GM23338 (cell line): ENCODE results near the gene LRRC8B. TPM values are rescaled to one million over a fixed set of nuclear protein-coding genes. Genes with fewer than 3 reads are reported as not detected.

Experiments
- ATAC-seq: fragments of 200-7000 bp; cut with Tn5 transposase; 3 replicates; pipeline ENCODE4 v1.9.1; 2020
- DNase-seq: peaks from one replicate; pipeline ENCODE4 v3.0.0-alpha.2; 2015; ENCODE audit warnings: low spot score
- H2AFZ ChIP-seq: fragments of 200-600 bp; sonication (generic); 2 replicates; pipeline ENCODE4 v1.8.0; 2016; ENCODE audit warnings: antibody characterized with exemption, mild to moderate bottlenecking, moderate library complexity
- H3F3A ChIP-seq: fragments of 200-600 bp; sonication (generic); replicated peaks from 2 replicates; pipeline ENCODE4 v1.8.0; 2017; ENCODE audit warnings: antibody characterized with exemption, mixed run types, low read depth
- H3K27ac ChIP-seq: fragments of 200-600 bp; sonication (generic); 2 replicates; pipeline ENCODE4 v1.6.1; 2016; ENCODE audit warnings: low read depth
- H3K27me3 ChIP-seq: fragments of 200-600 bp; sonication (generic); 2 replicates; pipeline ENCODE4 v1.8.0; 2016; ENCODE audit warnings: mild to moderate bottlenecking, mixed run types, moderate library complexity; ENCODE audit not compliant: insufficient read depth
- H3K36me3 ChIP-seq: fragments of 200-600 bp; sonication (generic); 2 replicates; pipeline ENCODE4 v1.8.0; 2016; ENCODE audit warnings: mild to moderate bottlenecking; ENCODE audit not compliant: insufficient read depth
- H3K4me1 ChIP-seq: fragments of 200-600 bp; sonication (generic); 2 replicates; pipeline ENCODE4 v1.8.0; 2016; ENCODE audit warnings: mild to moderate bottlenecking, moderate library complexity; ENCODE audit not compliant: insufficient read depth
- H3K4me2 ChIP-seq: fragments of 200-600 bp; sonication (generic); 2 replicates; pipeline ENCODE4 v1.7.1; 2017; ENCODE audit warnings: mixed run types
- H3K4me3 ChIP-seq: fragments of 200-600 bp; sonication (generic); 2 replicates; pipeline ENCODE4 v1.6.1; 2016; ENCODE audit warnings: mixed run types
- H3K79me2 ChIP-seq: fragments of 200-600 bp; sonication (generic); replicated peaks from 2 replicates; pipeline ENCODE4 v1.8.0; 2017; ENCODE audit warnings: mild to moderate bottlenecking; ENCODE audit not compliant: insufficient read depth
- H3K9me2 ChIP-seq: fragments of 200-600 bp; sonication (generic); 2 replicates; pipeline ENCODE4 v1.8.0; 2017; ENCODE audit not compliant: insufficient read depth
- H4K20me1 ChIP-seq: fragments of 200-600 bp; sonication (generic); replicated peaks from 2 replicates; pipeline ENCODE4 v1.8.0; 2017; ENCODE audit warnings: mild to moderate bottlenecking; ENCODE audit not compliant: insufficient read depth
- H3K27ac Mint-ChIP-seq: 2 replicates; pipeline ENCODE4 v1.8.0; 2020; ENCODE audit warnings: inconsistent platforms, mild to moderate bottlenecking, moderate library complexity, mixed read lengths
- H3K27me3 Mint-ChIP-seq: 3 replicates; pipeline ENCODE4 v1.8.0; 2022; ENCODE audit warnings: low read depth, mild to moderate bottlenecking, moderate library complexity, mixed read lengths, inconsistent platforms; ENCODE audit not compliant: insufficient read depth, poor library complexity
- H3K36me3 Mint-ChIP-seq: 3 replicates; pipeline ENCODE4 v1.8.0; 2021; ENCODE audit warnings: low read depth, mild to moderate bottlenecking, inconsistent platforms, moderate library complexity, mixed read lengths
- H3K4me1 Mint-ChIP-seq: 3 replicates; pipeline ENCODE4 v1.8.0; 2020; ENCODE audit warnings: mild to moderate bottlenecking, inconsistent platforms, mixed read lengths
- H3K4me3 Mint-ChIP-seq: 3 replicates; pipeline ENCODE4 v1.8.0; 2021; ENCODE audit warnings: moderate library complexity, mild to moderate bottlenecking, inconsistent platforms, mixed read lengths
- H3K9me3 Mint-ChIP-seq: 3 replicates; pipeline ENCODE4 v1.8.0; 2020; ENCODE audit warnings: moderate library complexity, mild to moderate bottlenecking, inconsistent platforms, mixed read lengths
- CREB1 ChIP-seq: fragments of 250-450 bp; sonication (Bioruptor Pico); IDR thresholded peaks from 2 replicates; pipeline ENCODE4 v1.5.0; 2020; ENCODE audit warnings: low read depth, mild to moderate bottlenecking, moderate library complexity
- CTCF ChIP-seq, 2 experiments: fragments of 200-600 bp in 1 of 2; sonication (generic) in 1 of 2; conservative IDR thresholded peaks; 2 replicates each; pipeline versions ENCODE4 v1.5.1 to v1.6.1; 2016 to 2017; ENCODE audit warnings: antibody characterized with exemption in 2 of 2, low read depth in 2 of 2, mild to moderate bottlenecking in 2 of 2, moderate library complexity in 1 of 2
- ETS1 ChIP-seq: IDR thresholded peaks from 2 replicates; pipeline ENCODE4 v1.6.1; 2016; ENCODE audit warnings: antibody characterized with exemption
- EZH2 ChIP-seq: fragments of 200-600 bp; sonication (generic); IDR thresholded peaks from one replicate; pipeline ENCODE4 v1.8.0; 2017; ENCODE audit warnings: antibody characterized with exemption, mild to moderate bottlenecking, low read depth; ENCODE audit not compliant: unreplicated experiment
- EZH2phosphoT487 ChIP-seq: fragments of 200-600 bp; sonication (generic); IDR thresholded peaks from one replicate; pipeline ENCODE4 v1.8.1; 2018; ENCODE audit warnings: antibody characterized with exemption; ENCODE audit not compliant: unreplicated experiment
- JUNB ChIP-seq: IDR thresholded peaks from one replicate; pipeline ENCODE4 v1.6.1; 2016; ENCODE audit warnings: antibody characterized with exemption; ENCODE audit not compliant: unreplicated experiment
- NANOG ChIP-seq: IDR thresholded peaks from 2 replicates; pipeline ENCODE4 v1.6.1; 2016; ENCODE audit warnings: antibody characterized with exemption, borderline replicate concordance
- POLR2AphosphoS5 ChIP-seq: IDR thresholded peaks from 2 replicates; pipeline ENCODE4 v1.6.1; 2016; ENCODE audit warnings: antibody characterized with exemption, low read depth
- REST ChIP-seq: IDR thresholded peaks from one replicate; pipeline ENCODE4 v1.6.1; 2018; ENCODE audit warnings: antibody characterized with exemption; ENCODE audit not compliant: unreplicated experiment
- STAT1 ChIP-seq: IDR thresholded peaks from one replicate; pipeline ENCODE4 v1.6.1; 2016; ENCODE audit warnings: antibody characterized with exemption; ENCODE audit not compliant: unreplicated experiment
- ZNF114 ChIP-seq: fragments of 250-450 bp; sonication (Bioruptor Pico); IDR thresholded peaks from 2 replicates; pipeline ENCODE4 v1.5.0; 2020; ENCODE audit warnings: mild to moderate bottlenecking, moderate library complexity
- ZNF331 ChIP-seq: fragments of 250-450 bp; sonication (Bioruptor Pico); IDR thresholded peaks from 2 replicates; pipeline ENCODE4 v1.5.0; 2020; ENCODE audit warnings: low read depth, mild to moderate bottlenecking, moderate library complexity
- polyA plus RNA-seq: library from polyadenylated mRNA; unstranded; fragments of >200 nt; fragmentation: Nextera tagmentation; extraction: Ambion mirVana; gene quantifications from 2 replicates; pipeline ENCODE4 v1.2.1, GENCODE V29; 2016
- total RNA-seq: library from RNA; depleted of rRNA; stranded (reverse); fragments of >200 nt; shearing (Covaris generic); gene quantifications from 2 replicates; pipeline ENCODE4 v1.2.3, GENCODE V29; 2014
- TF ChIP-seq, protein P1 (sequence below): fragments of 250-450 bp; sonication (Bioruptor Pico); IDR thresholded peaks from 2 replicates; pipeline ENCODE4 v1.5.0; 2020; ENCODE audit warnings: mild to moderate bottlenecking, moderate library complexity

The LRRC8B gene
- total and polyA plus RNA-seq, 2 experiments from 2014 or later, result 9.0 to 26.5 TPM

DNA sequence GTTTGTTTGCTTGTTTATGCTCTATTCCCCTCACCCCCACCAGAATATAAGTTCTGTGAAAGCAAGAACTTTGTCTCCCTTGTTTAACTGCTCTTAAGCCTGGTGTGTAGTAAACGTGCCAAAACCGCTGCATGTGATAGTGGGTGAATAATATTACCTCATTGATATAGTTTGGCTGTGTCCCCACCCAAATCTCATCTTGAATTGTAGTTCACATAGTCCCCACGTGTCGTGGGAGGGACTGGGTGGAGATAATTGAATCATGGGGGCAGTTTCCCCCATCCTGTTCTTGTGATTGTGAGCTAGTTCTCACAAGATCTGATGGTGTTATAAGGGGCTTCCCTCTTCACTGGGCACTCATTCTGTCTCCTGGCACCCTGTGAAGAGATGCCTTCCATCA lies 7.6 kb downstream of the LRRC8B start:
- Histone ChIP-seq H3K79me2 (peaks cover 98% of the 10 kb centered on the region), H3K4me1 (peaks cover 30% of the 10 kb centered on the region), H2AFZ (no peak overlapping the region), H4K20me1 (peaks cover 30% of the 10 kb centered on the region), H3K36me3 (no peaks in the 10 kb centered on the region), H3K4me2 (no peak overlapping the region), H3F3A (no peaks in the 10 kb centered on the region), H3K9me2 (no peaks in the 10 kb centered on the region), H3K27me3 (no peaks in the 10 kb centered on the region), H3K27ac (no peak overlapping the region), H3K4me3 (no peak overlapping the region)
- no peak for DNase-seq
- no peak for ATAC-seq
- Mint-ChIP-seq H3K9me3 (no peaks in the 10 kb centered on the region; the same call in 2 of the 3 replicates), H3K27ac (no peak overlapping the region; the same call in 1 of the 2 replicates), H3K27me3 (peaks cover 3% of the 10 kb centered on the region), H3K4me1 (peaks cover 32% of the 10 kb centered on the region), H3K36me3 (peaks cover 11% of the 10 kb centered on the region; the same call in 2 of the 3 replicates), H3K4me3 (no peak overlapping the region)
- TF ChIP-seq ZNF331 (CRISPR knock-in tag) (no peak), ETS1 (no peak), ZNF114 (CRISPR knock-in tag) (no peak), CTCF (conservative IDR thresholded peaks at IDR 0.05; ENCODE audit: low read depth in 2 of 2) (no peak), CREB1 (no peak), REST (no peak), JUNB (no peak), NANOG (no peak), EZH2phosphoT487 (no peak), EZH2 (no peak), STAT1 (no peak), POLR2AphosphoS5 (no peak)
- TF ChIP-seq, protein P1, sequence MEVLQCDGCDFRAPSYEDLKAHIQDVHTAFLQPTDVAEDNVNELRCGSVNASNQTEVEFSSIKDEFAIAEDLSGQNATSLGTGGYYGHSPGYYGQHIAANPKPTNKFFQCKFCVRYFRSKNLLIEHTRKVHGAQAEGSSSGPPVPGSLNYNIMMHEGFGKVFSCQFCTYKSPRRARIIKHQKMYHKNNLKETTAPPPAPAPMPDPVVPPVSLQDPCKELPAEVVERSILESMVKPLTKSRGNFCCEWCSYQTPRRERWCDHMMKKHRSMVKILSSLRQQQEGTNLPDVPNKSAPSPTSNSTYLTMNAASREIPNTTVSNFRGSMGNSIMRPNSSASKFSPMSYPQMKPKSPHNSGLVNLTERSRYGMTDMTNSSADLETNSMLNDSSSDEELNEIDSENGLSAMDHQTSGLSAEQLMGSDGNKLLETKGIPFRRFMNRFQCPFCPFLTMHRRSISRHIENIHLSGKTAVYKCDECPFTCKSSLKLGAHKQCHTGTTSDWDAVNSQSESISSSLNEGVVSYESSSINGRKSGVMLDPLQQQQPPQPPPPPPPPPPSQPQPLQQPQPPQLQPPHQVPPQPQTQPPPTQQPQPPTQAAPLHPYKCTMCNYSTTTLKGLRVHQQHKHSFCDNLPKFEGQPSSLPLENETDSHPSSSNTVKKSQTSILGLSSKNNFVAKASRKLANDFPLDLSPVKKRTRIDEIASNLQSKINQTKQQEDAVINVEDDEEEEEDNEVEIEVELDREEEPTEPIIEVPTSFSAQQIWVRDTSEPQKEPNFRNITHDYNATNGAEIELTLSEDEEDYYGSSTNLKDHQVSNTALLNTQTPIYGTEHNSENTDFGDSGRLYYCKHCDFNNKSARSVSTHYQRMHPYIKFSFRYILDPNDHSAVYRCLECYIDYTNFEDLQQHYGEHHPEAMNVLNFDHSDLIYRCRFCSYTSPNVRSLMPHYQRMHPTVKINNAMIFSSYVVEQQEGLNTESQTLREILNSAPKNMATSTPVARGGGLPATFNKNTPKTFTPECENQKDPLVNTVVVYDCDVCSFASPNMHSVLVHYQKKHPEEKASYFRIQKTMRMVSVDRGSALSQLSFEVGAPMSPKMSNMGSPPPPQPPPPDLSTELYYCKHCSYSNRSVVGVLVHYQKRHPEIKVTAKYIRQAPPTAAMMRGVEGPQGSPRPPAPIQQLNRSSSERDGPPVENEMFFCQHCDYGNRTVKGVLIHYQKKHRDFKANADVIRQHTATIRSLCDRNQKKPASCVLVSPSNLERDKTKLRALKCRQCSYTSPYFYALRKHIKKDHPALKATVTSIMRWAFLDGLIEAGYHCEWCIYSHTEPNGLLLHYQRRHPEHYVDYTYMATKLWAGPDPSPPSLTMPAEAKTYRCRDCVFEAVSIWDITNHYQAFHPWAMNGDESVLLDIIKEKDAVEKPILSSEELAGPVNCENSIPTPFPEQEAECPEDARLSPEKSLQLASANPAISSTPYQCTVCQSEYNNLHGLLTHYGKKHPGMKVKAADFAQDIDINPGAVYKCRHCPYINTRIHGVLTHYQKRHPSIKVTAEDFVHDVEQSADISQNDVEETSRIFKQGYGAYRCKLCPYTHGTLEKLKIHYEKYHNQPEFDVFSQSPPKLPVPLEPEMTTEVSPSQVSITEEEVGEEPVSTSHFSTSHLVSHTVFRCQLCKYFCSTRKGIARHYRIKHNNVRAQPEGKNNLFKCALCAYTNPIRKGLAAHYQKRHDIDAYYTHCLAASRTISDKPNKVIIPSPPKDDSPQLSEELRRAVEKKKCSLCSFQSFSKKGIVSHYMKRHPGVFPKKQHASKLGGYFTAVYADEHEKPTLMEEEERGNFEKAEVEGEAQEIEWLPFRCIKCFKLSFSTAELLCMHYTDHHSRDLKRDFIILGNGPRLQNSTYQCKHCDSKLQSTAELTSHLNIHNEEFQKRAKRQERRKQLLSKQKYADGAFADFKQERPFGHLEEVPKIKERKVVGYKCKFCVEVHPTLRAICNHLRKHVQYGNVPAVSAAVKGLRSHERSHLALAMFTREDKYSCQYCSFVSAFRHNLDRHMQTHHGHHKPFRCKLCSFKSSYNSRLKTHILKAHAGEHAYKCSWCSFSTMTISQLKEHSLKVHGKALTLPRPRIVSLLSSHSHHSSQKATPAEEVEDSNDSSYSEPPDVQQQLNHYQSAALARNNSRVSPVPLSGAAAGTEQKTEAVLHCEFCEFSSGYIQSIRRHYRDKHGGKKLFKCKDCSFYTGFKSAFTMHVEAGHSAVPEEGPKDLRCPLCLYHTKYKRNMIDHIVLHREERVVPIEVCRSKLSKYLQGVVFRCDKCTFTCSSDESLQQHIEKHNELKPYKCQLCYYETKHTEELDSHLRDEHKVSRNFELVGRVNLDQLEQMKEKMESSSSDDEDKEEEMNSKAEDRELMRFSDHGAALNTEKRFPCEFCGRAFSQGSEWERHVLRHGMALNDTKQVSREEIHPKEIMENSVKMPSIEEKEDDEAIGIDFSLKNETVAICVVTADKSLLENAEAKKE (CRISPR knock-in tag), result no peak
